DMS53 (cell line): Measurements from ENCODE around the gene EP400.

Source experiments
- DNase-seq: peaks from one replicate; lab custom pipeline; 2025; lab: John Stamatoyannopoulos, UW

The EP400 gene

DNA sequence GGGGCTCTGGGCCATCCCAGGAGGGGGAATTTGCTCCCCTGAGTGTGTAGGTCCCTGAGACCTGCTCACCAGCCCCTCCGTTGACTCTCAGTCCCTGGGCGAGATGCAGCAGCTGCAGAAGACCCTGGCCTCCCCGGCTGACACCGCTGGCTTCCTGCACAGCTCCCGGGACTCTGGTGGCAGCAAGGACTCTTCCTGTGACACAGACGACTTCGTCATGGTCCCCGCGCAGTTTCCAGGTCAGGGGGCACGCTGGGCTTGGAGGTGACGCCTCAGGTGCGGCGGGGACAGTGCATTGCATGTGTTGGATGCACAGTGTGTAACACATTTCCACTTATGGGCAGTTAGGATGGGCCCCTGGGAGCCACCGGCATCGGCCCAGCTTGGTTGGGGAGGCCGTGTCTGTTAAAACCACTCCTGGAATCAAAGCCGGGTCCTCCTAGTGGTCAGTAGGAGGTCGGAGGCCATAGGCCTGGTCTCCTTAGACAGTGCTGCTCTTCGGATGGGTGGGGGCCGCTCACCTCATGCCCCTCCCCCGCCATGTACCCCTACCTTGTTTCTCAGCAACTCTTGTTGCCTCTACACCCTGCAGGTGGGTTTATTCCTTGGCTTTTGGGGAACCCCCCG, 37.8 kb upstream of the EP400 start:
- no peak for DNase-seq

DNA sequence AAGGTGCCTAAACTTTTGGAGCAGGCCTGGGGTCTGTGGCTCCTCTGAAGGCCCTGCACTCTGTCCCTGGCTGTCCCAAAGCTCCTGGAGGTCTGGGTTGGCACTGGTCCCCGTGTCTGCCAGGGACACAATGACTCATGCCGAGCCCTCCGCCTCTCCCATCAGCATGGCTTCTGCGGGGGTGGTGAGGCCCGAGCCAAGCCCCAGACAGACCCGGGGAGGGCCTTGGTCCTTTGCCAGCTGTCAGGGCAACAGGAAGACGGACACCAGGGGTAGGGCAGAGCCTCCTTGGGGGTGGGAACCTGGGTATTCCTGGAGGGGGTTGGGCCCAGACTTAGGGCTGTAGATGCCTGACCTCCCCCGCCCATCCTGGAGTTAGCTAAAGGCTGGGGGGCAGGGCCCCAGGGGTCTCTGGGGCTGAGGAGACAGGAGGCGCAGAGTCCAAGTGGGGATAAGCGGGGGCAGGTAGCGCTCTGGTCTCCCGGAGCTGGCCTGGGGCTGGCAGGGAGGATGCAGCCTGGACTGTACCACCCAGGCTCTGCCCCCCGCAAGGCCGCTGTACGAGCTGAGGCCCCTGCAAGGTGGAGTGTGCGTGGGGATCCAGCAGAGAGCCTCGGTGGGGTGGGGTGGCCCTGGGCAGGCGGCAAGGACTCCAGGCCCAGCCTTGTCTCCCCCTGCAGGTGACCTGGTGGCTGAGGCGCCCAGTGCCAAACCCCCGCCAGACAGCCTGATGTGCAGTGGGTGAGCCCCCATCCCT, 37.0 kb upstream of the EP400 start:
- peak; percentile 25 for DNase-seq

DNA sequence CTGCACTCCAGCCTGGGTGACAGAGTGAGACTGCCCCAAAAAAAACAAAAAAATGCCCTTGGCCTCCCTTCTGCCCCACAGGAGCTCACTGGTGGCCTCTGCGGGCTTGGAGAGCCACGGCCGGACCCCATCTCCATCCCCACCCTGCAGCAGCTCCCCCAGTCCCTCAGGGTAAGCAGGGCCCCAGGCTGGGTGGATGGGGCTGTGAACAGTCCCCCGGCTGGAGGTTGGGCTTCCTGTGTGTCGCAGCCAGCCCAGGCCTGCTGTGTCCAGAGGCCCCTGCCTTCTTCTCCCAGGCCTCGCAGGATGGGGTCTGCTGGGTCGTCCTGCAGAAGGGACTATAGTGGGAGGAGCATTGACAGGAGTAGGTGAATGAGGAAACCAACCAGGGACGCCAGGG, 36.1 kb upstream of the EP400 start:
- no peak for DNase-seq

DNA sequence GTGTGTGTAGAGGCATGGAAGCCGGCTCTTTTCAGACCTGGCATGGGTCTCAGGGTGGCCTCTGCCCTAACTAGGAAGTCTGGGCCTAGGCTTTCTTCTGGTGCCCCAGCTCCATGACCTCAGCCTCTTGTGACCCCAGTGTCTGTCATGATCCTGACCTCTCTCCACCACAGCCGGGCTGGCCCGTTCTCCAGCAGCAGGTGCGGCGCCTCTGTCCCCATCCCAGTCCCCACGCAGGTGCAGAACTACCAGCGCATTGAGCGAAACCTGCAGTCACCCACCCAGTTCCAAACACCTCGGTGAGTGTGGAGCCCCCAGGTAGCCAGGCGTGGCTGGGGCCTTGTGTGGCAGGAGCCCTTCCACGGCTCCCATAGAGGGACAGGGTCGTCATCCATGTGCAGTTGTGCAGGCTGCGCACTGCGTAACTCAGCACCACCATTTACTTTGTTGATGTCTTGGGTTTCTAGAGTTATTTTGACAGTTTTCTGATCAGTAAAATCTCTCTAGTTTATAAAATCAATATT, 35.5 kb upstream of the EP400 start:
- no peak for DNase-seq

DNA sequence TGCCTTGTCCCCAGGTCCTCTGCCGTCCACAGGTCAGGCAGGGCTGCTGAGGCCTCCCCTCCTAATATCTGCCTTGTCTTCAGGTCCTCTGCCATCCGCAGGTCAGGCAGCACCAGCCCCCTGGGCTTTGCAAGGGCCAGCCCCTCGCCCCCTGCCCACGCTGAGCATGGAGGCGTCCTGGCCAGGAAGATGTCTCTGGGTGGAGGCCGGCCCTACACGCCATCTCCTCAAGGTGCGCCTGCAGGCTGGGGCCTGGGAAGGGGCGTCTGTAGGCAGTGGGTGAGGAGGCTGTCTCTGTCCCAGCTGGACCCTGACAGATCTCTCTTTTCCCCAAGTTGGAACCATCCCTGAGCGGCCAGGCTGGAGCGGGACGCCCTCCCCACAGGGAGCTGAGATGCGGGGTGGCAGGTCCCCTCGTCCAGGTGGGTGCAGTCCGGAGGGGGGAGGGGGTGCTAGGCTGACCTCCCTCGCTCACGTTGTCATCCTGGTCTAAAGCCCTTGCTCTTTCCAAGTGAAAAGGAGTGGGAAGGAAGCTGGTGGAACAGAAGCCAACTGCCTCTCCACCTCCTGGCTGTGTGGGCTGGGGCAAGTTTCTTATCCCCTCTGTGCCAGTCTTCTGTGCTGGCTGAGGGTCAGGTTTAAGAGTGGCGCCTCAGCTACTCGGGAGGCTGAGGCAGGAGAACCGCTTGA, 34.6 kb upstream of the EP400 start:
- no peak for DNase-seq

DNA sequence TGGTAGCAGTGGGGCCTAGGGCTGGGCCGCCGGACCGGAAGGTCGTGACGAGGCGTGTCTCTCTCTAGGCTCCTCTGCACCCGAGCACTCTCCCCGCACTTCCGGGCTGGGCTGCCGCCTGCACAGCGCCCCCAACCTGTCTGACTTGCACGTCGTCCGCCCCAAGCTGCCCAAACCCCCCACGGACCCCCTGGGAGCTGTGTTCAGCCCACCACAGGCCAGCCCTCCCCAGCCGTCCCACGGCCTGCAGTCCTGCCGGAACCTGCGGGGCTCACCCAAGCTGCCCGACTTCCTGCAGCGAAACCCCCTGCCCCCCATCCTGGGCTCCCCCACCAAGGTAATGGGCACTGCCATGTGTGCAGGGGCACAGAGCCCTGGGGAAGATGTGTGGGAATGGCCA, 33.9 kb upstream of the EP400 start:
- no peak for DNase-seq

DNA sequence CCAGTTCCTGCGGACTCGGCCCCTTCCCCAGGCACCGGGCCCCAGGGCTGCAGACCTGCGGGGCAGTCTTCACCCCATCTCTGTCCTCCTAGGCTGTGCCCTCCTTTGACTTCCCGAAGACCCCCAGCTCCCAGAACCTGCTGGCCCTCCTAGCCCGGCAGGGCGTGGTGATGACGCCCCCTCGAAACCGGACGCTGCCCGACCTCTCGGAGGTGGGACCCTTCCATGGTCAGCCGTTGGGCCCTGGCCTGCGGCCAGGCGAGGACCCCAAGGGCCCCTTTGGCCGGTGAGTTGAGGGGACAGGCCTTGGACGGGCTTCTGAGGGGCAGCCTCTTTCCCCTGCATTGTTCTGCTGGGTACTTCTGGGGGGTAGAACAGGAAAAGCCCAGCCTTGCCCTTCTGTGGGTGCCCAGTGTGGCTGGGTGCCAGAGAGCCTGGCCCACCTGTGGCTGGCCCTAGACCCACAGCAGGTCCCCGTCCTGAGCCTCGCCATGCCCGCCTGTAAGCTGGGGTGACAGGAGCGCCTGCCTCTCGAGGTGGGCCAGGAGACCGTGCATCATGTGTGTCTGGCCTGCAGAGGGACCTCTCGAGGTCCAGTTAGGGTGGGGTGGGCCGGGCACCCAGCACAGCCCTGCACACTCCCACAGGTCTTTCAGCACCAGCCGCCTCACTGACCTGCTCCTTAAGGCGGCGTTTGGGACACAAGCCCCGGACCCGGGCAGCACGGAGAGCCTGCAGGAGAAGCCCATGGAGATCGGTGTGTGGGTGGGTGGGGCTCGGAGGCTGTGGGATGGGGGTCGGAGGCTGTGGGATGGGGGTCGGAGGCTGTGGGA, 33.2 kb upstream of the EP400 start:
- DNase-seq = peak; percentile 21

DNA sequence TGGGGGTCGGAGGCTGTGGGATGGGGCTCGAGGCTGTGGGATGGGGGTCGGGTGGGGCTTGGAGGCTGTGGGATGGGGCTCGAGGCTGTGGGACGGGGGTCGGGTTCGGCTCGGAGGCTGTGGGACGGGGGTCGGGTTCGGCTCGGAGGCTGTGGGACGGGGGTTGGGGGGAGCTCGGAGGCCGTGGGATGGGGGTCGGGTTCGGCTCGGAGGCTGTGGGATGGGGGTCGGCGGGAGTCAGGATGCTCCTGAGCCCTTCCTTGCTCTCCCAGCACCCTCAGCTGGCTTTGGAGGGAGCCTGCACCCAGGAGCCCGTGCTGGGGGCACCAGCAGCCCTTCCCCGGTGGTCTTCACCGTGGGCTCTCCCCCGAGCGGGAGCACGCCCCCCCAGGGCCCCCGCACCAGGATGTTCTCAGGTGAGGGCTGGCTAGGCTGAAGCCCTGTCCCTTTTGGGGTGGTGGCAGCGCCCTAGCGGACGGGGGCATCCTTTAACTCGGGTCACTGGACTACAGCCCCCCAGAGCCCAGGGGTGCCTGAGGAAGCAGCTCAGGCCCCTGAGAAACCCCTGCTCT, 32.5 kb upstream of the EP400 start:
- no peak for DNase-seq

DNA sequence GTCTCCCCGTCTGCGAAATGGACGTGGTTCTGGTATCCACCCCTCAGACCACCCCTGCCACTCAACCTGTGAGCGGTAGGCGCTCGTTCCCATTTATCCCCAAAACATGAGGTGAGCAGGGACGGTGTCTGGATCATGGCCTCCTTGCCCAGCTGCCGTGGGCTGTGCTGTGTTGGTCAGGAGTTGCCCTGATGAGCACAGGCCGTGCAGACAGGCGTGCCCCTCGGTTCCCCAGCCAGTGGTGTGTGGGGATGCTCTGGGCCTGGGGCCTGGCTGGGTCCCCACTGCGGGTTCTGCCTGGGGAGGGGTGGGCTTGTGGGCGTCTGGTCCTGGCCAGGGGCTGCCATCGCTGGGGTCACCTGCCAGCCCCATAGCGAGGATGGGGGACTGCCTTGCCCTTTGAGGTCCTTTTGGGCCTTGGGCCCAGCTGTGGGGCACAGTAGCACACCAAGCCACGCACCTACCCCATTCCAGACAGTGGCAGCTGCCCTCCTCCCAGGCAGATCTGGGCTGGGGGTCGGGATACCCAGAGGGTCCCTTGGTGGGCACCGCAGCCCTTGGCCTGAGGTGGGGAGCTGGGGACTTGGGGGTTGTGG, 31.9 kb upstream of the EP400 start:
- DNase-seq = peak; percentile 17

DNA sequence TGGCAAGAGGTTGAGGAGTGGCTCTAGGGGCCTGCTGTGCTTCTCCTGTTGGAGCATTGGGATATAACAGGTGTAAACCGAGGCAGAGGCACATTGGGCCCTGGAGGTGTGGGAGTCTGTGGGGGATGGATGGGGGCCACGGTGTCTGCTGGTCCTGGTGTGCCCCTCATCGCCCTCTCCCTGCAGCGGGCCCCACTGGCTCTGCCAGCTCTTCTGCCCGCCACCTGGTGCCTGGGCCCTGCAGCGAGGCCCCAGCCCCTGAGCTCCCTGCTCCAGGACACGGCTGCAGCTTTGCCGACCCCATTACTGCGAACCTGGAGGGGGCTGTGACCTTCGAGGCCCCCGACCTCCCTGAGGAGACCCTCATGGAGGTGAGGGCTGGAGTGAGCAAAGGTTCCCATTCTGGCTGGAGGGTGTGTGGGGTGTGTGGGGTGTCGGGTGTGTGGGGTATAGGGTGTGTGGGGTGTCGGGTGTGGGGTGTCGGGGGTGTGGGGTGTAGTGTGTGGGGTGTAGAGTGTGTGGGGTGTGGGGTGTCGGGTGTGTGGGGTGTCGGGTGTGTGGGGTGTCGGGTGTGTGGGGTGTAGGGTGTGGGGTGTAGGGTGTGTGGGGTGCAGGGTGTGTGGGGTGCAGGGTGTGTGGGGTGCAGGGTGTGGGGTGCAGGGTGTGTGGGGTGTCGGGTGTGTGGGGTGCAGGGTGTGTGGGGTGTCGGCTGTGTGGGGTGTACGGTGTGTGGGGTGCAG, 31.3 kb upstream of the EP400 start:
- DNase-seq = no peak

DNA sequence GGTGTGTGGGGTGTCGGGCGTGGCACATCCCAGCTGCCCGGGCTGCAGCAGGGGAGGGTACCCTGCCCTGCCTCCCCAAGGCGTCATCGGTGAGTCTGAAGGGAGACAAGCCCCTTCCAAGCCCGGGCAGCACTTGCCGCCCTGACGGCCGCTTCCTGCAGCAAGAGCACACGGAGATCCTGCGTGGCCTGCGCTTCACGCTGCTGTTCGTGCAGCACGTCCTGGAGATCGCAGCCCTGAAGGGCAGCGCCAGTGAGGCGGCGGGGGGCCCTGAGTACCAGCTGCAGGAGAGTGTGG, 30.7 kb upstream of the EP400 start:
- DNase-seq = no peak

DNA sequence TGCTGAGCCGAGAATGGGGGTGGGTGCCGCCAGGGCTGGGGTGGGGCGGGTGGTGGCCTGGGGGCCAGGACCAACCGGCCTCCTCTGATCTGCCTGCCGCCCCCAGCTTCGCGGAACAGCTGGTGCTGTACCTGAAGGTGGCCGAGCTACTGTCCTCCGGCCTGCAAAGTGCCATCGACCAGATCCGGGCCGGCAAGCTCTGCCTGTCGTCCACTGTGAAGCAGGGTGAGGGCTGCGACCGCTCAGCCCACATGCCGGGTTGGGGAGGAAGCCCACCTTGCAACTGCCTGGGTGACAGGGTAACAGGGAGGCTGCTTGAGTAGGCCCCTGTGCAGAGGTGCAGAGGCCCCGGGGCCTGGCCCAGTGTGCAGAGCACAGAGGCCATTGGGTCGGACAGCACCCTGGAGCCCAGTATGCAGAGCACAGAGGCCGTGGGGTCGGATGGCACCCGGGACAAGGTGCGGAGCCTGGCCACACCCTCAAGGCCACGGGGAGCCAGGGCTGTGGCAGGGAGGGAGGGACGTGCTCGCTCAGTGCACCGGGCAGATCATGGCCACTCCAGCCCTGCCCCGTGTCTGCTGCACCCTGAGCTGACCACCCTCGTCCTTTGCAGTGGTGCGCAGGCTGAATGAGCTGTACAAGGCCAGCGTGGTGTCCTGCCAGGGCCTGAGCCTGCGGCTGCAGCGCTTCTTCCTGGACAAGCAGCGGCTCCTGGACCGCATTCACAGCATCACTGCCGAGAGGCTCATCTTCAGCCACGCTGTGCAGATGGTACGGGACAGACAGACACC, 30.2 kb upstream of the EP400 start:
- DNase-seq = no peak

DNA sequence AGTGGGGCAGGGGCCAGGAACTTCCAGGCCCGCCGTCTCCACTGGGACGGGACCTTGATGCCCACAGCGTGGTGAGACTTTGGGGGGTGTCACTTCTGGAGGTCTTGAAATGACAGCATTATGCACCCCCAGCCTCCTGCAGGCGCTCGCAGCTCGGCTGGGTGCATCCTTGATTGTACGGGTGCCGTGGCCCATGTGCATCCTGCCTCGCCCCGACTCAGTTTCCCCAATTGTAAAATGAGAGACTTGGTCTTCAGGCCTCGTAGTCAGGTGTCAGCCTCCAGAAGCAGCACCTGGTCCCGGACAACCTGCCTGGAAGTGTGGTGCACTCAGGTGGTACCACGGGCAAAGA, 29.6 kb upstream of the EP400 start:
- no peak for DNase-seq

DNA sequence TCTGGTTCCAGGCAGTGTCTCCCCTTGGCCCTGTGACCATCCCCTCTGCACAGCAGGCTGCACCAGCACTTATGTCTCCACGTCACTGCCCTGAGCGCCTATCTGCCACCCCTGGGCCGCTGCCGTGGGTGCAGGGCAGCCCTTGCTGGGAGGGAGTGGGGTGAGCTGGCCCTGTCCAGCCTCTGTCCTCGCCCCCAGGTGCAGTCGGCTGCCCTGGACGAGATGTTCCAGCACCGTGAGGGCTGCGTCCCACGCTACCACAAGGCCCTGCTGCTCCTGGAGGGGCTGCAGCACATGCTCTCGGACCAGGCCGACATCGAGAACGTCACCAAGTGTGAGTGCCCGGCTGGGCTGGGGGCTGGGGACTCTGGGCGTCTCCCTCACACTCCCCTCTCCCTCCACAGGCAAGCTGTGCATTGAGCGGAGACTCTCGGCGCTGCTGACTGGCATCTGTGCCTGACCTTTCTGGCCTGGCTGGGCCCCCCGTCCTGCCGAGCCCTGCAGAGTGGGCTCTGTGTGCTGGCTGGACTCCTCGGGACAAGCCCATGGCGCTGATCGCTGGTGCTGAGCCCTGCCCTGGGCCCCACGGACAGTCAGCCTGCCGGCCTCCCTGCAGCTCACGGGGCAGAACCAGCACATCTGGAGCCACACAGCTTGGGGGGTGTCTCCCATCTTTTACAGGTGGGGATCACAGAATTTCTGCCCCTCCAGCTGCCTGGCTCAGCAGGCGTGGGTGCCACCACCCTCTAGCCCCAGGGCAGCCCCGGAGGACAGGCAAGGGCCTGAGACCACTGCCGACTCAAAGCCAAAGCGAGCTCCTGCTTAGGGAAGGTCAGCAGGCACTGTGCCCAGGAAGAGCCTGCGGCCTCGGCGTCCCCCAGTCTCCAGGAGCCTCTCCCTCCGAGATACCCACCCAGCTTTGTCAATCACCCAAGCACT, 28.6 kb upstream of the EP400 start:
- no peak for DNase-seq

DNA sequence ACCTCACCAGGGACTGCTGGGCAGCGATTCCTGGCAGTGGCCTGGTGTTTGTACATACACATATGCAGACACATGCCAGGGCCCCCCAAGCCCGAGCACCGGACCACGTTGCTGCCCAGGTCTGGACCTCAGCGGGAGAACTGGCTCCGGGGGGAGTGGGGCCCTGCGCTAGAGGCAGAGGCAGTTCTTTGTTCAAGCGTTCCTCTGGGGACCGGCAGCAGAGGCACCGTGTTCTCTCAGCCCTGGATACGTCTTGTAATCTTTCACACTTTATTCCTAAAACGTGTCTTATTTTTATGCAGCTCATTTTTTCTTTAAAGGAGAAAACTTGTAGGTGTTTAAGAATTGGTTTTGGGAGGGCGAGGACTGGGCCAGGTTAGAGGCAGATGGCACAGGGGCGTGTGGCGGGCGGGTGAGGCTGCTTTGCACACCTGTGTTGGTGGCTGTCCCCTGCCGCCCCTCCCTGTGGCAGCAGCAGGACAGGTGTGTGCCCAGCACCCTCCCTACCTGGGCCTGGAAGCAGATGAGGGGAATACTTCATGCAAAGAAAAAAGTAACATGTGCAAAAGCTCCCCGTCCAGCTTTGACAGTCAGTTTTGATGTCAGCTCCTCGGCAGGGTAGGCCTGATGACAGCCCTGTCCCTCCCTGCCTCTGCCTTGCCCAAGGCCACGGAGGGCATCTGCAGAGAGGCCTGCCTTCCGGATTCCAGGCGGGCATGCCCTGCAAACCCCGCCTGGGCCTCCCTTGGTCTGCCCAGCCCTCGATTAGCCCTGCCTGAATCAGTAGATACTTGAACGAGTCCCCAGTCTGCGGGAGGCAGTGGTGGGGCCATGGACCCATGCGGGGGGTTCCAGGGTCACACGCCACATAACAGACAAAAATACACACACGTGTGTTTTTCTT, 27.6 kb upstream of the EP400 start:
- no peak for DNase-seq

DNA sequence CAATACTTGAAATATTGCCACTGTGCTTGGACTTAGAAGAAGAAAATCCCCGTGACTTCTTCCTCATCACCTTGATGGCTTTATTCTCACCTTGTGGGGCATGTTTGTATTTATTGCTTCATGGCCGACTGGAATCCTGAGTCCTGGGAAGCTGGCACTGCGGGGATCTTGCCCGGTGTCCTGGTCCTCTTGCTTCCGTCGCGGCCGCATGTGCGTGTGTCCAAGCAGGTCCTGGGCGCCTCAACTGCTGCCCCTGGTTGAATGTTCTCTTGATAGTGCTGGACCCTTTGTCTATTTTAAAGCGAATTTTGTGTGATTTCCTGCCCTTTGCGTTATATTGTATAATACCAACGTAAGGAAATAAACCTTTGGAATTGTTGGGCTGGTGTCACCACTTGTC, 27.0 kb upstream of the EP400 start:
- DNase-seq = no peak

DNA sequence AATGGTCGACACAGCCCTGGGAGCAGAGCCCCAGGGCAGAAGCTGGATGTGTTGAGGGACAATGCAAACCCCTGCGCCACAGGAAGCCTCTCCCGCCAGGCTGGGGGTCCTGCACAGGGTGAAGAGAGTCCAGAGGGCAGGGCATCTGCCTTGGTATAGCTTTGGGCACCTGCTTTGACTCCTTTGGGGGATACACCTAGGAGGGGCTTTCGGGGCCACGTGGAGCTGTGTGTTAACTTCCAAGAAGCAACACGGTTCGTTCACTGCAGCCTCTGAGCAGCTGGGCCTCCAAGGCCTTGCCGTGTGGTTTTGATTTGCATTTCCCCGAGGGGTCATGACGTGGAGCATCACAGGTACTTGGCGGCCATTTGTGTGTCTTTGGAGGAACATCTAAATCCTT, 26.5 kb upstream of the EP400 start:
- no peak for DNase-seq
